Measurements from ENCODE around the gene PORCN. TPM values are rescaled to one million over a fixed set of nuclear protein-coding genes. Genes with fewer than 3 reads are reported as not detected.

The PORCN gene
- total and polyA plus RNA-seq, 2 of the 13 experiments (the other 11 are each of a cell fraction or from before 2014, with no cell fraction given): 3.9 to 5.8 TPM

- TF ChIP-seq ZNF30 (CRISPR knock-in tag; IDR thresholded peaks at IDR 0.05) (no peak), U2AF1 (optimal IDR thresholded peaks at IDR 0.05; ENCODE audit: low read depth, low read length) (no peak), AHDC1 (CRISPR knock-in tag; IDR thresholded peaks at IDR 0.05; ENCODE audit: borderline replicate concordance) (no peak), ZNF713 (CRISPR knock-in tag; IDR thresholded peaks at IDR 0.05) (no peak), GABPA (IDR thresholded peaks at IDR 0.05; ENCODE audit: low read depth, low read length) (no peak), GABPA (CRISPR knock-in tag; IDR thresholded peaks at IDR 0.05; ENCODE audit: low read depth) (no peak), DR1 (CRISPR knock-in tag; IDR thresholded peaks at IDR 0.05) (0 out of 2 replicates have a peak, but pooled peaks have one; percentile 54), POGK (CRISPR knock-in tag; conservative IDR thresholded peaks at IDR 0.05) (no peak), DMAP1 (CRISPR knock-in tag; IDR thresholded peaks at IDR 0.05) (no peak; the same call in 1 of the 2 replicates), ZNF337 (CRISPR knock-in tag; IDR thresholded peaks at IDR 0.05; ENCODE audit: borderline replicate concordance, low read depth) (no peak), CHD2 (IDR thresholded peaks at IDR 0.05; ENCODE audit: low read depth, low read length) (peak; percentile 28; the same call in 1 of the 2 replicates), DNMT3B (CRISPR knock-in tag; conservative IDR thresholded peaks at IDR 0.05) (no peak), KDM6A (CRISPR knock-in tag; IDR thresholded peaks at IDR 0.05; ENCODE audit: low read depth) (no peak), XRCC5 (optimal IDR thresholded peaks at IDR 0.05; ENCODE audit: low read length) (no peak), NFYC (CRISPR knock-in tag; IDR thresholded peaks at IDR 0.05) (peak; percentile 86), ZNF256 (CRISPR knock-in tag; conservative IDR thresholded peaks at IDR 0.05) (no peak), ZBTB8A (CRISPR knock-in tag; IDR thresholded peaks at IDR 0.05; ENCODE audit: borderline replicate concordance, low read depth) (no peak), SIN3A (IDR thresholded peaks at IDR 0.05; ENCODE audit: borderline replicate concordance, low read depth, low read length) (peak; percentile 73; the same call in 1 of the 2 replicates), ZBED4 (CRISPR knock-in tag; IDR thresholded peaks at IDR 0.05; ENCODE audit: borderline replicate concordance) (peak; percentile 46; the same call in 1 of the 2 replicates)
These were observed 12.8 kb downstream of the PORCN start, which contains the start of gene EBP (continued) for GRCh38 chrX:48521353-48522243.

Data from HepG2 (cell line).